K562 (cell line): ENCODE data around the gene SLC16A1. TPM values are rescaled to one million over a fixed set of nuclear protein-coding genes. Genes with fewer than 3 reads are reported as not detected.

Experiments
- GATAD2A ChIP-seq: fragments of 450-650 bp; IDR thresholded peaks from 2 replicates; pipeline ENCODE4 v1.6.1; 2017
- GTF2E2 ChIP-seq: fragments of 200-800 bp; sonication (Bioruptor generic); IDR thresholded peaks from 2 replicates; pipeline ENCODE4 v1.6.1; 2016; ENCODE audit warnings: missing genetic modification characterization, missing compliant biosample characterization
- HSF4 ChIP-seq: fragments of 250-450 bp; sonication (Bioruptor Pico); IDR thresholded peaks from 2 replicates; pipeline ENCODE4 v2.1.2; 2022; ENCODE audit warnings: mild to moderate bottlenecking, moderate library complexity, borderline replicate concordance
- KDM4B ChIP-seq, 2 experiments: fragments of 450-650 bp in 1 of 2; sonication (generic) in 1 of 2; IDR thresholded peaks; 2 replicates each; pipeline ENCODE4 v1.6.1; 2016 to 2017; ENCODE audit warnings: borderline replicate concordance in 2 of 2, antibody characterized with exemption in 1 of 2, low read depth in 1 of 2, mild to moderate bottlenecking in 1 of 2
- MTF1 ChIP-seq: fragments of 250-450 bp; sonication (Bioruptor Pico); IDR thresholded peaks from 2 replicates; pipeline ENCODE4 v1.9.0; 2021; ENCODE audit warnings: moderate library complexity, mild to moderate bottlenecking, inconsistent platforms, borderline replicate concordance
- POLR2AphosphoS5 ChIP-seq: IDR thresholded peaks from 2 replicates; pipeline ENCODE4 v1.6.1; 2011; ENCODE audit warnings: mild to moderate bottlenecking, low read depth, low read length, moderate library complexity; ENCODE audit not compliant: control insufficient read depth, insufficient read depth
- PRDM10 ChIP-seq: fragments of 450-650 bp; IDR thresholded peaks from 2 replicates; pipeline ENCODE4 v1.6.1; 2018; ENCODE audit not compliant: partially characterized antibody
- SETDB1 ChIP-seq: IDR thresholded peaks from one replicate; pipeline ENCODE4 v1.6.1; 2012; ENCODE audit warnings: low read length, control low read depth, inconsistent platforms
- SIN3B ChIP-seq: fragments of 450-650 bp; IDR thresholded peaks from 2 replicates; pipeline ENCODE4 v1.6.1; 2017; ENCODE audit warnings: low read depth, mild to moderate bottlenecking, moderate library complexity
- SMARCA5 ChIP-seq: fragments of 450-650 bp; IDR thresholded peaks from 2 replicates; pipeline ENCODE4 v1.6.1; 2016
- ZFP36 ChIP-seq: fragments of 150-350 bp; IDR thresholded peaks from 2 replicates; pipeline ENCODE4 v1.6.1; 2018; ENCODE audit warnings: low read length, low read depth; ENCODE audit not compliant: partially characterized antibody
- ZNF79 ChIP-seq: fragments of 250-450 bp; sonication (Bioruptor Pico); IDR thresholded peaks from 2 replicates; pipeline ENCODE4 v1.4.0; 2020; ENCODE audit warnings: low read depth, mild to moderate bottlenecking, moderate library complexity
- polyA plus RNA-seq, 8 experiments: library from polyadenylated mRNA; depleted of rRNA in 4 of 8; stranded (reverse) in 5 of 8; unstranded in 3 of 8; fragments of >200 nt; fragmentation: Nextera tagmentation in 2 of 8; fragmentation: Illumina TruSeq in 1 of 8; extraction: Ambion mirVana in 2 of 8; extraction: Trizol in 1 of 8; gene quantifications; 2 replicates each; pipeline versions ENCODE4 v1.2.1 to v1.2.3, GENCODE V29; 2011 to 2014; ENCODE audit warnings: inconsistent platforms in 1 of 8, missing spikeins in 1 of 8
- total RNA-seq, 7 experiments: library from RNA; depleted of rRNA in 6 of 7; stranded (reverse); fragments of >200 nt in 6 of 7; fragmentation: Illumina TruSeq in 2 of 7; extraction: Trizol in 2 of 7; gene quantifications; 2 replicates each; pipeline versions ENCODE4 v1.2.1 to v1.2.3, GENCODE V29; 2011 to 2021; ENCODE audit warnings: low replicate concordance in 1 of 7
- TF ChIP-seq, protein P1 (sequence below): fragments of 250-450 bp; sonication (Bioruptor Pico); IDR thresholded peaks from 2 replicates; pipeline ENCODE4 v1.8.0; 2021; ENCODE audit warnings: borderline replicate concordance, mild to moderate bottlenecking, moderate library complexity; ENCODE audit not compliant: poor library complexity, severe bottlenecking
- TF ChIP-seq, protein P2 (sequence below): fragments of 450-650 bp; formaldehyde crosslinking; IDR thresholded peaks from 2 replicates; pipeline ENCODE4 v1.4.0; 2022; ENCODE audit warnings: mild to moderate bottlenecking, moderate library complexity
- TF ChIP-seq, protein P3 (sequence below), 2 experiments: fragments of 450-650 bp; IDR thresholded peaks; 2 replicates each; pipeline ENCODE4 v1.6.1; 2016; ENCODE audit warnings: mild to moderate bottlenecking in 2 of 2, borderline replicate concordance in 1 of 2, low read depth in 1 of 2, moderate library complexity in 1 of 2

Gene SLC16A1
- total and polyA plus RNA-seq, 9 of the 15 experiments (the other 6 are each of a cell fraction or from before 2014, with no cell fraction given) = 73.1 to 244 (median 117) TPM

- TF ChIP-seq PRDM10 = peak; percentile 58
- no peak for TF ChIP-seq GTF2E2 (tag)
- TF ChIP-seq ZFP36 = peak; percentile 19
- TF ChIP-seq KDM4B (IDR thresholded peaks at IDR 0.05; ENCODE audit: borderline replicate concordance in 2 of 2, low read depth in 1 of 2) = no peak
- TF ChIP-seq, protein P1, sequence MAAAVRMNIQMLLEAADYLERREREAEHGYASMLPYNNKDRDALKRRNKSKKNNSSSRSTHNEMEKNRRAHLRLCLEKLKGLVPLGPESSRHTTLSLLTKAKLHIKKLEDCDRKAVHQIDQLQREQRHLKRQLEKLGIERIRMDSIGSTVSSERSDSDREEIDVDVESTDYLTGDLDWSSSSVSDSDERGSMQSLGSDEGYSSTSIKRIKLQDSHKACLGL (CRISPR knock-in tag) = no peak
- TF ChIP-seq, protein P2, sequence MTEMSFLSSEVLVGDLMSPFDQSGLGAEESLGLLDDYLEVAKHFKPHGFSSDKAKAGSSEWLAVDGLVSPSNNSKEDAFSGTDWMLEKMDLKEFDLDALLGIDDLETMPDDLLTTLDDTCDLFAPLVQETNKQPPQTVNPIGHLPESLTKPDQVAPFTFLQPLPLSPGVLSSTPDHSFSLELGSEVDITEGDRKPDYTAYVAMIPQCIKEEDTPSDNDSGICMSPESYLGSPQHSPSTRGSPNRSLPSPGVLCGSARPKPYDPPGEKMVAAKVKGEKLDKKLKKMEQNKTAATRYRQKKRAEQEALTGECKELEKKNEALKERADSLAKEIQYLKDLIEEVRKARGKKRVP (CRISPR knock-in tag) = no peak
- TF ChIP-seq SMARCA5 = no peak
- TF ChIP-seq ZNF79 (CRISPR knock-in tag) = no peak
- no peak for TF ChIP-seq SIN3B
- TF ChIP-seq GATAD2A = 0 out of 2 replicates have a peak, but pooled peaks have one; percentile 35
- TF ChIP-seq SETDB1 = no peak
- TF ChIP-seq HSF4 = no peak
- TF ChIP-seq, protein P3, sequence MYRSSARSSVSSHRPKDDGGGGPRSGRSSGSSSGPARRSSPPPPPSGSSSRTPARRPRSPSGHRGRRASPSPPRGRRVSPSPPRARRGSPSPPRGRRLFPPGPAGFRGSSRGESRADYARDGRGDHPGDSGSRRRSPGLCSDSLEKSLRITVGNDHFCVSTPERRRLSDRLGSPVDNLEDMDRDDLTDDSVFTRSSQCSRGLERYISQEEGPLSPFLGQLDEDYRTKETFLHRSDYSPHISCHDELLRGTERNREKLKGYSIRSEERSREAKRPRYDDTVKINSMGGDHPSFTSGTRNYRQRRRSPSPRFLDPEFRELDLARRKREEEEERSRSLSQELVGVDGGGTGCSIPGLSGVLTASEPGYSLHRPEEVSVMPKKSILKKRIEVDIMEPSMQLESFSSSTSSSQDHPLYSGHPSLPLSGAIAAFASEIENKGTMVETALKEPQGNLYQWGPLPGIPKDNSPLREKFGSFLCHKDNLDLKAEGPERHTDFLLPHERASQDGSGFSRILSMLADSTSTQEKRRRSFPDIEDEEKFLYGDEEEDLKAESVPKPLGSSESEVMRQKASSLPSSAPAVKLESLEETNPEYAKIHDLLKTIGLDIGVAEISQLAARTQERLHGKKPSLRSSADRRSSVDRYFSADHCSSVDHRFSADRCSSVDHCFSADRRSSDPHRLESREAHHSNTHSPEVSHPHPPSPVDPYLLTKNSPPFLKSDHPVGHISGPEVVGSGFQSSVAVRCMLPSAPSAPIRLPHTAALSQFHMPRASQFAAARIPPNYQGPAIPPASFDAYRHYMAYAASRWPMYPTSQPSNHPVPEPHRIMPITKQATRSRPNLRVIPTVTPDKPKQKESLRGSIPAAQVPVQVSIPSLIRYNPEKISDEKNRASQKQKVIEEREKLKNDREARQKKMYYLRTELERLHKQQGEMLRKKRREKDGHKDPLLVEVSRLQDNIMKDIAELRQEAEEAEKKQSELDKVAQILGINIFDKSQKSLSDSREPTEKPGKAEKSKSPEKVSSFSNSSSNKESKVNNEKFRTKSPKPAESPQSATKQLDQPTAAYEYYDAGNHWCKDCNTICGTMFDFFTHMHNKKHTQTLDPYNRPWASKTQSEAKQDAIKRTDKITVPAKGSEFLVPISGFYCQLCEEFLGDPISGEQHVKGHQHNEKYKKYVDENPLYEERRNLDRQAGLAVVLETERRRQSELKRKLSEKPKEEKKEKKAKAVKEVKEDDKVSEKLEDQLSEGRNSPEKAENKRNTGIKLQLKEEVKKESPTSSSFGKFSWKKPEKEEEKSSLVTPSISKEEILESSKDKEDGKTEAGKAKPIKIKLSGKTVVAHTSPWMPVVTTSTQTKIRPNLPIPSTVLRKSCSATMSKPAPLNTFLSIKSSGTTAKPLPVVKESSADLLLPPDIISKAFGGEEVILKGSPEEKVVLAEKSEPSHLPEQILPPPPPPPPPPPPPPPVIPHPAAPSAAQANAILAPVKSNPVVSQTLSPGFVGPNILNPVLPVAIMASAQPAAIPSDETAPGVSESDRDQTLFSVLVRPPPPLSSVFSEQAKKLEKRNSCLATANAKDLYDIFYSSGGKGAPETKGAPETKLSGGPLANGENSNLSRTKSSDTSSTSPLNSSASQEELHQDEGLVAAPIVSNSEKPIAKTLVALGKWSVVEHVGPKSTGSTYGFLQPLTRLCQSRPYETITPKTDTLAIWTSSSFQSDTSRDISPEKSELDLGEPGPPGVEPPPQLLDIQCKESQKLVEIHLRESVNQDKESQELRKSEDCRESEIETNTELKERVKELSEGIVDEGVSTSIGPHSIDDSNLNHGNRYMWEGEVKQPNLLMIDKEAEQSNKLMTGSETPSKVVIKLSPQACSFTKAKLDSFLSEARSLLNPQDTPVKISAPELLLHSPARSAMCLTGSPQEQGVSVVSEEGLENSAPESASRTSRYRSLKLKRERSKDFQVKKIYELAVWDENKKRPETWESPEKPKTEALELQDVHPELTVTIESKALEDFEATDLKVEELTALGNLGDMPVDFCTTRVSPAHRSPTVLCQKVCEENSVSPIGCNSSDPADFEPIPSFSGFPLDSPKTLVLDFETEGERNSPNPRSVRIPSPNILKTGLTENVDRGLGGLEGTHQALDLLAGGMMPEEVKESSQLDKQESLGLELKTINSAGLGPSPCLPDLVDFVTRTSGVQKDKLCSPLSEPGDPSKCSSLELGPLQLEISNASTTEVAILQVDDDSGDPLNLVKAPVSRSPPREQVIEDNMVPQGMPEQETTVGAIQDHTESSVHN (IDR thresholded peaks at IDR 0.05; ENCODE audit: borderline replicate concordance in 1 of 2, low read depth in 1 of 2) = no peak
- no peak for TF ChIP-seq POLR2AphosphoS5
- TF ChIP-seq MTF1 (CRISPR knock-in tag) = no peak
Measured at GRCh38 chr1:112872551-112872962, 83.4 kb downstream of the SLC16A1 start (continued).
